GM19023 (cell line): ENCODE results near the gene ABCA4.
"Not testable (repeated sequence)": the region's sequence is repeated elsewhere in the genome, so short reads cannot be mapped to it uniquely, and the experiment has no call there.

ENCODE experiments used
- ATAC-seq: cut with Tn5 transposase; IDR thresholded peaks from one replicate; pipeline ENCODE4 v1.9.1; 2021; ENCODE audit warnings: mild to moderate bottlenecking, moderate library complexity; ENCODE audit not compliant: unreplicated experiment

Gene ABCA4

DNA sequence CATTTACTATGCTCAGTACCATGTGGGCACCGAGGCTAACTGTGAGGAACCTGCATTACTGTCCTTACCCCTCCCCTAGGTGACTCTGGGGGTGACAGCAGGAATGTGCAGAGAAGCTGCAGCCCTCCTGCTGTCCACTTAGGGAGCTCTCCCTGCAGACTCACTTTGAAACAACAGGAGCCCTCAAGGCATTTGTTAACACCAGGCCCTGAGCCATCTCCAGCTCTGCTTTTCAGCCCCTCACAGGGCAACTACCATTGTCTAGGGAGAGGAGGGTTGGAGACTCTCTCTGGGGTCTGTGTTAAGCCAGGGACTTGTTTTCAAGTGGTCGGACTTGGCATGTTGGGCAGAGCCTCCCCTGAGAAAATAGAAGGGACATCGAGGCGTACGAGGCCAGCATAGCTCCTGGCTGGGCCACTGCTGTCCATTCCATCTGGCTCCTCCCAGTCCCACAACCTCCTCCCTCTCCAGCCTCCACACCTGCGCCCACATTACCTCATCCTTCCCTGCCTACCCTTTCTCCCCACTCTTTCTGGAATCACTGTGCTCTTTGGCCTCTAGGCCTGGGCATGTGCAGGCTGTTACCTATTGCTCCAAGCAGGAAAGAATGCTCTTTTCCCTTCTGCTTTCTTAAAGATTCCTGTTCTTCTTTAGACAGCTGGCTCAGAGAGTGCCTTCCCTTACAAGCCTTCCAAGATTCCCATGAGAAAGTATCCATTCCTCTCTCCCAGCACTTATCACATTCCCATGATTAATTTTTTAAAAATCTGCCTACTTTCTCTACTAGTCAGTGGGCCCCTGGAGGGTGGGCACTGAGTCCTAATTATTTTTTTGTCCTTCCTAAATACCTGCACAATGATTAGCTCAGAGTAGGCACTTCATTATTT lies 109.0 kb downstream of the ABCA4 start:
- no peak for ATAC-seq

DNA sequence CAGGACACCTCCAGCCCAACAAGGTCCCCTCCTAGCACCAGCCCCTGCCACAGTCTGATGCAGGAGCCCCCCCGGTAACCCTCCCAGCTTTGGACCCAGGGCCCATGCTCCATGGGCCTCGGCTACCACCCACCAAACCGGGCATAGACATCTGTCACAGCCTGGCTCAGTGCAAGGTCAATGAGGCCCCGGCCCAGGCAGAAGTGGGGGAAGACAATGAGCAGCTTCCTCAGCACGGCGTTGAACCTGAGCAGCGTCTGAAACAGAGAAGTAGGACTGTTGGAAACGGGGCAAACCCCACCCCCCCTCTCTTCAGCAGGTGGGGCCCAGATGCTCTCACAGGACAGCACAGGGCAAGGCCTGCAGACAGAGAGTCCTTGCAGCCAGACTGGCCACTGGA lies 109.8 kb downstream of the ABCA4 start:
- ATAC-seq, result no peak

DNA sequence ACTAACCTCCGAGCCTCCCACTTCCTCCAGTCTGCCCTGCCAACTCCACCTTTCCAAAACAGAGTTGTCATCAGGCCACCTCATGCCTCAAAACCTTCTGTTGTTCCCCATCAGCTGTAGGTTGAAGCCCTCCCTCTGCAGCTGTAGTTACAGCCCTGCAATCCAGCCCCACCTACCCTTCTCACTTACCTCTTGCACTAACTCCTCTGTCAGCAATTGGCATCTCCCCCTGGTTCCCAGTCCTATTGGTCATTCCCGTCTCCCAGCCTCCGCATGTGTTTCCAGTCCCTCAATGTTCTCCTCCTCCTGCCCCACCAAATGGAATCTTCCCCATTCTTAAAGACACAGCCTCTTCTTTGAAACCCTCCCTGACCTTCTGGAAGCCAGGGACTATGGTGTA lies 111.6 kb downstream of the ABCA4 start:
- no peak for ATAC-seq

DNA sequence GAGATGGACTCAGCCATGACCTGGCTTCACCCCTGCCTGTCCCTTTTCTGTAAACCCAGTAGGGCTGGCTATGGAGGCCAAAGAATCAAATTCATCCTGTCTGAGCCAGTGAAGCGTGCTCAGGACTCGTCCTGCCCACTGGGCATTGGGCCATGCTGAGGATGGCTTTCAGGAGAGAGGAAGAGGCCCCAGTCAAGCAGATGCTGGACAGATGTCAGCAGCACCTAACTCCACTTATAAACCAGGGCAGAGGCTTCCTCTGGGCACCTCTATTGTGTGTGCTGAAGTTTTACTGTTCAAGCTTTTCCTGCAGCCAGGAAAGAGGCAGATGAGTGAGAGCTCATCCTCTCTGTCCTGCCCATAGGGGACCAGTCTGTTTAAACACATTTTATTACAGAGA lies 114.3 kb downstream of the ABCA4 start:
- ATAC-seq, result no peak

DNA sequence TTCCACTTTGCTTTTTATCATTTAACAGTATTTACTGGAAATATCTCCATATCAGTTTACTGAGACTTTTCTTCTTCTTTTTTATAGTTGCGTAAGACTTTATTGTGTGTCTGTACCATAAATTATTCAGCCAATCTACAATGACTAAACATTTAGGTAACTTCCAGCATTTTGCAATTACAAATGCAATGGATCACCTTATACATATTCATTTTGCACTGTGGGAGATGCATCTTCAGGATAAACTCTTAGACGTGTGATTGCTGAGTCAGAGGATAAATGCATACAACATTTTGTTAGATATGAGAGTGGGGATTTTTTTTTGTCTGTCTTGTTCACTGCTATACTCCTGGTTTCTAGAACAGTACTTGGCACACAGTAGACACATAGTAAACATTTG lies 116.0 kb downstream of the ABCA4 start:
- ATAC-seq, result no peak

DNA sequence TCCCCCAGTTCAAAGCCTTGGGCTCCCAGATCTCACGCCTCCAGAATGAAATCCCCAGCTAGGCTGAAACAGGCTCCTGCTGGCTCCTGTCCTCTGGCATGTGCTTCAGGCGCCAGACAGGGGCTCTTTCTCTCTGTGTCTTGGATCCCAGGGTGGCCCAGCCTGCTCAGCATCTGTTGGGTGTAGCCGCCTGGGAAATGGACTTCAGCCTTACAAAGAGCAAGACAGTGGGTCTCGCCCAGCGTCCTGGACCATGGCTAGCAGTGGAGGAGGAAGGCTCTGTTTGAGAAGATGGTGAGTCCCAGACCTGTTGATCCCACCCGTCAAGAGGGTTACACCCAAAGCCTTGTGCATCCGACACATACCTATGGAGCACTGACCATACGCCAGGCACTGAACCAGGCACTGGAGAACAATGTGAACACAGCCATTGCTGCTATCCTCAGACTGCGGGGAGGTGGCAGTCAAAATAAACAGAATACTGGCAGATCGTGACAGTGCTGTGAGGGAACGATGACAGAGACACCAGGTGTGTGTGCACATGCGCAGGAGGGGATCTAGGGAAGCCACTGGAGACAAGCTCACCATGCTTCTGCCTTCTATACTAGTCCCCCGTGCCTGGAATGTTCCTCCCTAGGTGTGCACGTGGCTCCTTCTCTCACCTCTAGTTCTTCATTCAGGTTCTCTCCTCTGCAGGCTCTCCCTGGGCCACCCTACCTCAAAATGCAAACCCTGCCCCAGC lies 118.7 kb downstream of the ABCA4 start:
- no peak for ATAC-seq

DNA sequence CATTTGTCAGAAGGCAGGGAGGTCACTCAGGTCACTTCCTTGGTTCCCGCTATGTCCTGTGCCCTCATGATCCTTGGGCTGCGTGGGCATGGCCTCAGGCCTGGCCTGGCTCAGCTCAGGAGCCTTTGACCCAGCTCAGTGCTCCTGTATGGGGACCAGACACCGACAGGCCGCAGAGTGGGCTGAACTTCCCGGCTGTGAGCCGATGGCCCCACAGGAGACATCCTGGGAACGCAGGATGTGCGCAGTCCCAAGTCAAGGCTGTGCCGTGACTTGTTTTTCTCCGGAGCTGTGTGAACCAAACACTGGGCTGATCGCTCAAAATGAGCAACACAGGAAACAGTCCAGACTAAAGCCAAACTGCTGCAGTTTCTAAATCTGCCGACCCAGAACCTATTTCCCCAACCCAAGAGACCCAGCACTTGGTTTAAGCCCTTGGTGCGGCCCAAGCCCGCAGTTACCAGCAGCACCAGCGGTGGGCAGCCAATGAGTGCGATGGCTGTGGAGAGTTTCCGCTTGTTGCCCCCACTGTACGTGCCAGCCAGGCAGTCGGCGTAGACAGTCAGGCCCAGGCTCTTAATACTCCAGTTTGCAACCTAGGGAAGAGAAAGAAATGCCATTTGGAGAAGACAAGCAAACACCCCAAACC lies 119.4 kb downstream of the ABCA4 start:
- ATAC-seq, result no peak

DNA sequence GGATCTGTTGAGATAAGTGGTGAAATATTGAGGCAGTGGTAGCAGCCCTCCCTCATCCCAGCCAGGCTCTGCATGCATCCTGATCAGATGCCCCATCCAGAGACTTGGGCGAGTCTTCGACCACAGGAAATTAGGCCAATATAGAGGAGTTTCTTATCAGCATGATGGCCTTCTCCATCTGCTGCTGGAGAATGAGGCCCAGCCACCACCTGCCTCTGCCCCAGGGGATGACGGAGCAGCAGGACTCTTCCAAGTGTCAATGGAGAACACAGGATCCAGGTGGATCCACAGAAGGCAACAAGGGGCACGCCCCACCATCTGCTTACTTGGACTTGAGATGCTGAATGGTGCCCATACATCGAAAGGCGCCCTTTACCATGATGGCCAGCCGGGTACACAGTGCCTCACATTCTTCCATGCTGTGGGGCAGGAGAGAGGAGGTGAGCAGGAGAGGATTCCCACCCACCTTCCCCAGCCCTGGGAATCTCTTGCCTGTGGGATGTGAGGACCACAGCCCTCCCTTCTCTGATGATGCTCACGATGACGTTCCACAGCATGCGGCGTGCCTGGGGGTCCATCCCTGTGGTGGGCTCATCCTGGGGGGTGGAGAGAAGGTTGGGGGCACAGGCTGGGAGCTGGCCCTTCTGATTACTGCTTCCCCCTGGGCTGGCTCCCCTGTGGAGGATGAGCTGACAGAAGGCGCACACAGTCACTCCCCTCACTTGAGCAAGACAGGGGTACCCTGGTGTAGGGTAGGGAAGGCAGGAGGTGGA lies 120.3 kb downstream of the ABCA4 start:
- ATAC-seq, result no peak

DNA sequence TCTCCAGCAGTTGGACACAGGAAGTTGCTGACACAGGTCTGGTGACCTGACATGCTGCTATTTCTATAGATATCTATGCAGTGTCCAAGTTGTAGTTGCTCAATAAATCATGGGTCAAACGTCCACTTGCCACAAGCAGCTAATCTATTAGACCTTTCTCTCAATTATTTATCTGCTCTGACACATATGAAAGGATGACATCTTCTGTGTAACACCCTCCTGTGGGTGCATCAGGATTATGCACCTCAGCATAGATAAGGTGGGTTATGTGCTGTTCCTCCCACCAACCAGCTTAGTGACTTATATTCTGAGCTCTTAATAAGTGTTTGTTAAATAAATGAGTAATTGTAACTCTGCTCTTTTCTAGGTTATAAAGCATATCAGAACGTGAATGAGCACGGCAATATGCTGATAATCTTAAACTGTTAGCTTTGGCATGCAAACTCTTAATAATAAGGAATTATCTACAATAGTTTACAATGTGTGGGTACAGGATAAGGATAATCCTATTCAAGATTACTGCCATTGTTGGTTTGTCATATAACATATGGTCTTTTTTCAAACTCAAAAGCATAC lies 121.0 kb downstream of the ABCA4 start:
- ATAC-seq, result no peak

DNA sequence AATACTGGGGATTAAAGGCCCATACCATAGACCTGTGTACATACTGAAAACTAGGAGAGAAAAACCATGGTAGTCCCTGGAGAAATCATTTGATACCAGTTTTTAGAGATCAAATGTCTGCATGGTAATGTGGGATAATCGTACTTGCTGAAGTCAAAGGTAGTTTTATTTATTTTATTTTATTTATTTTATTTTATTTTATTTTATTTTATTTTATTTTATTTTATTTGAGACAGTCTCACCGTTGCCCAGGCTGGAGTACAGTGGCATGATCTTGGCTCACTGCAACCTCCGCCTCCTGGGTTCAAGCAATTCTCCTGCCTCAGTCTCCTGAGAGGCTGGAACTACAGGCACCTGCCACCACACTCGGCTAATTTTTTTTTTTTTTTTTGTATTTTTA lies 122.4 kb downstream of the ABCA4 start:
- ATAC-seq, result not testable (repeated sequence)

DNA sequence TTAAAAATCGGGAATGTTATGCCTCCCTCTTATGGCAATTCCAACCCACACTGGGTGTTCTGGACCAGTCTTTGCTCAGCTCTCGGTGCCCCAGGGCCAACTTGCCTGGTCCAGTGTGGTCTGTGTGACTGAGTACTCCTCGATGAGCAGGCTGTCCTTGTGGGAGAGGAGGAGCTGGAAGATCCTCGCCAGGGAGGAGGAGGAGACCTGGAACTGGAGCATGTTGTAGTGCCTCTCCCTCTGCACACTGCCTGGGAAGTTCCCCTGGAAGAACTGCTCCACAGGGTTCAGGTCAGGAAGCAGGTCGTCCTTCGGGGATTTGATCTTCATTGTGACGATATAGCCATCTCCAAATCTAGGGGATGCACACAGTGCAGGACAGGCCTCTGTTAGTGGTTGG lies 123.2 kb downstream of the ABCA4 start:
- ATAC-seq, result no peak

DNA sequence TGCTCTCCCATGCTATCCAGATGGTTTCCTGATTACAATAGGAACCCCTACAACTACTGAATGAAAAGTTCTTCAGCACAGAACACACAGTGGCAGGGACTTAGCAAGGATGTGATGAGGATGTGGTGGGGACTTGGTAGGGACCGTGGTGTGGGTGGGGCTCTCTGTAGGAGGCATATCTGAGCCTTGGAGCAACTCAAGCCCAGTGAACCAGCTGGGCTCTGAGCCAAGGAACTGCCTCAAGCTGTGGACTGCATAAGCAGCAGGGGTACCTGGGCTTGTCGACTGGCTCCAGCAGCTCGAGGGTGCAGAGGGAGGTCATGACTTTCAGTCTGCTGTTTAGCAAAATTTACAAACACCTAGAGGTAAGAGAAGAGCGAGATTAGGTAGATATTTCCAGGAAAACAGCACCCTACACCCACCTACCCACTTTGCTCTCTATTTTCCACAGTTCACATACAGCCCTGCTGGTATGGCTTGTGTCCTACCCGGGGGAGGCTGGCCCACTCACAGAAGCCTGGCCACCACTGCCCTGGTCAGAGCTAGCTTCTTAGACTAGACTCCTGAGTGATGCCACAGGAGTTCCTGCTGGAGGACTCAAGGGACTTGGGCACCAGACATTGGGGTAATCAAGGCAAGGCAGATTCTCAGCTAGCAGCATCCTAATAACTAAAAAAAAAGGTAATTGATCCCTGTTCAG lies 125.0 kb downstream of the ABCA4 start:
- no peak for ATAC-seq

DNA sequence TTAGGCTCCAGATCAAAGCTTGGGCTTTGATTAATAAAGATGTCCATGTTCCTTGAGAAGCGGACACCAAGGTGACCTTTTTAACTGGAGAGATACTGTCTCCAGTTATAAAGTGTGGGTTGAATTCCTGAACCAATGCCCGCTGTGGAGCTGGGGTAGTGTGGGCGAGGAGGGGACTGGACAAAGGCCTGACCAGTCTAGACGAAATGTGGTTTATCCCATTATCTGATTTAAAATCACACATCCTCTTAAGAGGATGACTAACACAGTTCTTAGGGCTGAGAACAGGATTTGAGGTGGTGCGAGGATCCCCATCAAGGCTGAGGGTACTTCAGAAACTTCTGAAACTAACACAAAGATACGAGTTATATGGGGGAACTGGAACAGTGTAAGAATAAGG lies 127.2 kb downstream of the ABCA4 start:
- ATAC-seq, result no peak

DNA sequence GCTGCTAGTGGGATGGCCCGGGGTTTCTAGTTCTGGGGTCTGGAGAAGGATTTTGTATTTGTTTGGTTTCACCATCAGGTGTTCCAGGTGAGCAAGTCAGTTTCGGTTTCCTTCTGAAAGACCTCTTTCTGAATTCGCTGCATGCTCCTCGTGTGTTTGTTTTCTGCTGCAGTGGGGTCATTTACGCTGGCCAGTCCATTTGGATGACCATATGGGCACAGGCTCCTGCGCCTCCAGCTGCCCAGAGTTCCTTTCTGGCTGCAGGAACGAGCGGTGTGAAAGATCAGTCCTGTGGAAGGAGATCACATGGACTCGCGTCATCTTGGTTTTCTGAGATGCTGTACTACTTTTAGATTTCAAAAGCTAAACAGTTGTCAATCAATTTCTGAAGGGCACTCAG lies 128.0 kb downstream of the ABCA4 start:
- no peak for ATAC-seq

DNA sequence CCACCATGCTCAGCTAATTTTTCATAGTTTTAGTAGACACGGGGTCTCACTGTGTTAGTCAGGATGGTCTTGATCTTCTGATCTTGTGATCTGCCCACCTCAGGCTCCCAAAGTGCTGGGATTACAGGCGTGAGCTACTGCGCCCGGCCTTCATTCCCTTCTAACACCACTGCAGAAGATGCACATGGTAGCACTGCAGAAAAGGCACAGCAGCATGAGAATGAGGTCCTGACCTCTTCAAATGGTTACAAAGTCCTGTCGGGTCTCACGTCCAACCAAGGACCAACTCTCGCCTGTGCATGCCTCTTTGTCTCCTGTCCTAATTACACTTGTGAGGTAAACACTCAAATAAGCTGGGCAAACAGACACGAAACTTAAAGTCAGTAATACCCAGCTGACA lies 128.8 kb downstream of the ABCA4 start:
- ATAC-seq, result no peak

DNA sequence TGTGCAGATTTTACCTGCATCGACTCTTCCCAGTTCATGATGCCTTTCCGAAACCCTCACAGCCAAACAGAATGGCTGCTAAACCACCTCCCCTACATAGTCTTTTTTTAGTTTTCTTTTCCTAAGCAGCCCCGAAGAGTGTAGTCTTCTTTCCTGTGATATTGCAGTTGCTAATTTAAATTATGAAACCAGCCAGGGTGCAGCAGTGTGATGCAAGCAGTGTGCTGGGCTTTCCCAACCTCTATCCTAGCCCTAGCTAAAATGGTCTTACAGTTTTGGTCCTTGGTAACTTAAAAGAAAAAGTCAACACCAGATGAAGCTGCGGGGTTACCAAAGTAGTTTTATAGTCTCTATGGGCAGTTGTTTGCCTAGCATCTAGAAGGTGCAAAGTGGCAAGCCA lies 129.7 kb downstream of the ABCA4 start:
- no peak for ATAC-seq

DNA sequence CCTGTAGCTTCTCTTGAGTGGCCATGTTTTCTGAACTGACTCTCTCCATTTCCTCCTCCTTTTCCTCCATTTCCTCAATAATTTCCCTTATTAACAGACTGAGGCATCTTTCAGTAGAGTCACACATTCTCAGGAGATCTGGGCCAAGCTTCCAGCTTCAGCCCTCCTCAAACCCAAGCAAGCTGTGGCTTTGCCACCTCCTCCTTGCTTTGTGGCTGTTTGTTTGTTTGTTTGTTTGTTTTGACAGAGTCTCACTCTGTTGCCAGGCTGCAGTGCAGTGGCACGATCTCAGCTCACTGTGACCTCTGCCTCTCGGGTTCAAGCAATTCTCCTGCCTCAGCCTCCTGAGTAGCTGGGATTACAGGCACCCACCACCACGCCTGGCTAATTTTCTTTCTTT lies 130.5 kb downstream of the ABCA4 start:
- not testable (repeated sequence) for ATAC-seq

DNA sequence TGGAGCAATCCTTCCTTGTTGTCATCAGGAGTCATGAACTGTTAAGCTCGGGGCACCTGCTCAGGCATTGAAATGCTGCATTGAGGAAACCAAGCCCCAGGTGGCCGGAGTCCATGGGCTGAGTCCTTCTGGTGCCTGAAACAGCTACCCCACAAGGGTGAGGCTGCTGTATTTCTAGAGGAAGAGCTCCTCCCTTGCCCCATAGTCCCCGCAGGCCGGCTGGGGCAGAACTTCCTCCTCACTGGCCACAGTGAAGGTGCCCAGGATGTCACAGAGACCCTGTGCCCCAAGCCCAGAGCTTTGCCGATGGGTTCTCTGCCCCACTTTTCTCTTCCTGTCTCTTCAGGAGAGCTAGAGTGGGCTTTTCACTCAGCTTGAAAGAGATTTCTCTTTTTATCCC lies 130.9 kb downstream of the ABCA4 start:
- ATAC-seq, result no peak

DNA sequence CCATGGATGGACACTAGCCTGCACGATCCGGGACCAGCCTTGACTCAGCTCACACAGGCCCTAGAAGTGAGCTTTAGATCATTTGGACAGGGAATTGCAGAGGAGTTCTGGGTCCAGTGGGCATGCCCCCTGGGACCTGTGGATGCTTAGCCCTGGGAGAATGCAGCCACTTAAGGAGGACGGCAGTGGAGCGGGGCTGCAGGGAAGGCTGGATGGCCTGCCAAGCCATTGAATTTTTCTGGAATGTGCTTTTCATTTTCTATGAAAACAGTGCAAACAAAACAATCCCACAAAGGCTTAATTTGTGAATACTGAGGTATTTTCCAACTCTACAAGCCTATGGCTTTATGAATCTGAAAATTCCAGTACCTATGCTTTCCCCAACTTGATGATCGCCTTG lies 131.3 kb downstream of the ABCA4 start:
- no peak for ATAC-seq
